ENCODE measurements around the gene DAZAP1.
"Not testable (repeated sequence)": the region's sequence is repeated elsewhere in the genome, so short reads cannot be mapped to it uniquely, and the experiment has no call there.

The DAZAP1 gene

DNA sequence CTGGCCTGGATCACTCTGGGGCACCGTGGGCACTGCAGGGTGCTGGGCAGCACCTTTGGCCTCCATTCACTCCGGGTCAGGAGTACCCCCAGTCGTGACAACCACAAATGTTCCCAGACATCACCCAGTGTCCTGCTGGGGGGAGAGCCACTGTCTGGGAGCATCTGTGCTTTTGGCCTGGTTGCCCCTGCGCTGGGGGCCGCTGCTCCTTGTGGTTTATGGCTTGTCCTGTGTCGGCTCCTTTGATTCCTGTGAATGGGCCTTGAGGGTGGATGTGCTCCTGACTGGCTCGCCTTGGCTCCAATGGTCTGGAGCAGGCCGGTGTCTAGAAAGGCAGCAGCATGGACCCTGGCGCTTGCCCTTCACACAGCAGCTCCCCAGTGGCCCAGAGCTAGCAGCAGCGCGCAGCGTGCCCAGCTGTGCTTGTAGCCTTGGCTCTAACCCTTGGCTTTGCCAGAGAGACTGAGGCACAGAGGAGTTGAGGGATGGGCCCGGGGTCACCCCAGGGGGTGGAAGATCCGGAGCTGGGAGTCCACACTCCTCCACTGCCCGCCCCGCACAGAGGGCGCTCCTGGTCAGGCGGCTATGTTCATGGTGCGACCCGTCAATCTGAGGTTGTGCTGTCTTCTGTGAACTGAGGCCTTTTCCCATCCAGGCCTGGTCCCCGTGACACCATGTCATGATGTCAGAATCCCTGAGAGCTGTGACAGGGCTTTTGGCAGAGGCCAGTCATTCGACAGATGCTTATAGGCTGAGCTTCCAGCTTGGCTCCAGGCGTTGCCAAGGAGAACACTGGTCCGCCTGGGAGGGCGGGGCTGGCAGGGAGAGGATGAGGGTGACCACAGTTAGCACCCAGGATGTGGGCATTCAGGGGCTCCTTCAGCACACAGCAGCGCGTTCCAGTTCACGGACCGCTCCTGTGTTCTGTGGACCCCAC is 4.1 kb downstream of the DAZAP1 start:
- no peak for DNase-seq

- no peak for DNase-seq
Measured at GRCh38 chr19:1412323-1412923, 5.0 kb downstream of the DAZAP1 start.

- DNase-seq, result no peak
Measured at GRCh38 chr19:1412995-1413800, 5.8 kb downstream of the DAZAP1 start.

DNA sequence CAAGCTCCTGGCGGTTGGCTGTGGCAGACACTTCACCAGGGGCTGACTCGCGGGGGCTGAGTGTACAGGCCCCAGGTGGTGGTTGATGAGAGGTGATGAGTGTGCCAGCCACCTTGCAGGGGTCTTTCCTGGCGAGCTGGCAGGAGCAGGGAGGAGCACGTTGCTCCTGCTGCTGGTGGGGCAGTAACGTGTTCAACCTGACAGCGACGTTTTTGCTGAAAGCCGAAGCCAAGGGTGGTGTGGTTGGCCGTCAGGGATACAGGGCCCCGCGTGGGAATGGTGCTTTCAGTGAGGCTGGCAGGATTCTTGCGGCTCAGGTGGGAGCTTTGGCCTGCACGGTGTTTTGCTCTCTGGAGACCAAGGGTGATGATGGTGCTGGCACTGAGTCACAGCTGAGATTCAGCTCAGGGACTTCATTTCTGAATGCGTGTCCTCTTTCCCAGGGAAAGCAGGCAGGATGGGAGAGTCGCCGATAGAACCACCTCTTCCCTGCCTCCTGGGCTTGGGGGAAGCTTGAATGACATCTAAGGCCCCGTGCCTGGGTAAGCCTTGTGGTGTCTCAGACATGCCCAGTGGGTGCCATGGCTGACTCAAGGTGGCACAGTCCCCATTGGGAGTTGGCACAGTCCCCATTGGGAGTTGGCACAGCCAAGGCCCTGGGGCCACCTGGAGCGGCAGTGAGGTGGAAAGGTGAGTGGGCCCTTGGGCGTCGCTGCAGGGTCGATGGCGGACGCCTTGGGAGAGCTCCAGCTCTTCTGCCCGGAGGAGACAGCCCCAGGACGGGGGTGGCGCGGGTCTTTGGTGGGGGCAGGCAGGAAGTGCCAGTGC is 8.8 kb downstream of the DAZAP1 start:
- no peak for DNase-seq

DNA sequence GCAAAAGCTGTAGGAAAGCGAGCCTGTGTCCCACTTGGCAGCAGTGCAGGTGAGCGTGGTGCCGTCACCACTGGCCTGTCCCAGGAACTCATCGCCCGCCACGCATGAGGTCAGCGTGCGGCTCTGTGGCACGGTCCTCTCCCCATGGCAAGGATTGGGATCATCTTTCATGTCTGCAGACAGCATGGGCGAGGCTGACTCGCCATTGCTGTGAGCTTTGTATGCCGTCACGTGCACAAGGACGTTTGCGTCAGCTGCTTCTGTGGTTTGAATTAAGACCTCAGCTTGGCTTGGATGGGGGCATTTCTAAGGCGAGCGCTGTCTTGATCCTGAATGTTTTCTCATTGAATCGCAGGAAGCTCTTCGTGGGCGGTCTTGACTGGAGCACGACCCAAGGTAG is 9.8 kb downstream of the DAZAP1 start:
- DNase-seq, result no peak

DNA sequence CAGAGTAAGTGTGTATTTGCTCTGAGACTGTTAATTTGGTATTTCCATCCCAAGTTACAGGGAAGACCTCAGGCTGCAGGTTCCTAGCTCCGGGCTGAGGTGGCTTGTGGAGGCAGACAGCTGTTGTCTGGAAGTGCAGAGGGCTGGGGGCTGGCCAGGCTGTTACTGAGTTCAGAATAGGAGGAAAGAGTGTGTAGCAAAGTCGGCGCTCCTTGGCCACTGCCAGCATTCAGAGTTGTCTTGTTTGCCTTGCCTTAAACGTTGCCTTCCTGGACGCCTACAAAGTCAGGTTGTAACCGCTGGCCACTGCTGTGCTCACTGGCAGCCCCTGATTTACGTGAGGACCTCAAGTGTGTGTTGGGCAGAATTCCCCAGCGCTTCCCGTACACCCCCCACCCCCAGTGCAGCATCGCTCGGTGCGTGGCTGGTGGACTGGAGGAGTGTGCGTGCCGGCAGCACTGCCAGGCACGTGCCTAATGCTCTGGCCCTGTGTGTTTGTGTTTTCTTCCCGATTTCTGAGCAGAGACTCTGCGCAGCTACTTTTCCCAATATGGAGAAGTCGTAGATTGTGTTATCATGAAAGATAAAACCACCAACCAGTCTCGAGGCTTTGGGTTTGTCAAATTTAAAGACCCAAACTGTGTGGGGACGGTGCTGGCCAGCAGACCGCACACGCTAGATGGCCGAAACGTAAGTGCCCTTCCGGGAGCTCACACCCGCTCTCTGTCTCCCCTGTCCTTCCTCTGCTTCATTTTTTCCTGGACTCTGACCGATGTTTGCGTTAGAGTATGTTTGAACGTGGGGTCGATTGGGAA is 10.5 kb downstream of the DAZAP1 start:
- DNase-seq, result no peak

DNA sequence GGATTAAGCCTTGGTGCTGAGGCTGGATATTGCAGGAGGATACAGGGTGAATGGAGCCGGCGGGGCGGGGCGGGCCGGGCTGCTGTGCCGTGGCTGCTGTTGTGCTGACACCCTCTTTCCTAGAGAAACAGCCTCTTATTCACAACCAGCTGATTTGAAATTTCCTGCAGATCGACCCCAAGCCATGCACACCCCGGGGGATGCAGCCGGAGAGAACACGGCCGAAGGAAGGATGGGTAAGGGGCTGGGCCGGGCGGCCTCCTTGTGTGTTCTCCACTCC is 11.1 kb downstream of the DAZAP1 start:
- DNase-seq, result no peak

DNA sequence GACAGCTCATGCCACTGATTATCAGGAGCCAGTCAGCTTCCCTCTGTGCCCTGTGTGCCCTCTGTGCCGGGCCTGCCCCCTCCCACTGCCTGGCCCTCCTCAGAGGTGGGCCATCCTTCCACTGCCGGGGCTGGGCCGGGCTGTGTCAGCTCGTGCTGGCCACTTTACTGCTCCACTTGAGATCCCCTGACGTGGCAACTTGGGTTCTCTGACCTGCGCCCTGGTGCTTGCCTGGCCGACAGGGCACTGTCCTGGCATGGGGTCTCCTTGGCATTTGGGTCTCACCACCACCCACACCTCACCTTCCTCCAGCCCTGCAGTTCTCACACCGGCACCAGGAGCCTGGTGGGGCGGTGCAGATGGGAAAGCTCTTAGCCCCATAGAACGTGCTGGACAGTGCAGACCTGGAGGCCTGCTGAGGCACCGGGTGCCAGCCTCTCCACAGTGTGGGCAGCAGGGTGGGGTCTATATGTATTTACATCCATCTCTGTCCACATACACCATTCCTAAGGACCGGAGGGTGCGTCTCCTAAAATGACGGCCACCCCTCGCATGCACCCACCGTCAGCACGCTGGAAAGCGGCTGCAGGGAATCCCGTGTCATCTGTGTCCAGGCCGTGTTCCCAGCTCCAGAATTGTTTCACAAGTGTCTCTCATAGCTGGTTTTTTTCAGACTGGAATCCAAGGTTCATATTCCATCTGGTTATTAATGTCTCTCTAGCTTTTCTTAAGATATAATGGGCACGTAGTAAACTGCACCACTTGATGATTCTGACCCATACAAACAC is 11.8 kb downstream of the DAZAP1 start:
- DNase-seq, result no peak

- DNase-seq, result not testable (repeated sequence)
Measured at GRCh38 chr19:1420085-1420484, 12.7 kb downstream of the DAZAP1 start.

GRCh38 chr19:1420590-1420989 is 13.2 kb downstream of the DAZAP1 start:
- DNase-seq, result no peak

DNA sequence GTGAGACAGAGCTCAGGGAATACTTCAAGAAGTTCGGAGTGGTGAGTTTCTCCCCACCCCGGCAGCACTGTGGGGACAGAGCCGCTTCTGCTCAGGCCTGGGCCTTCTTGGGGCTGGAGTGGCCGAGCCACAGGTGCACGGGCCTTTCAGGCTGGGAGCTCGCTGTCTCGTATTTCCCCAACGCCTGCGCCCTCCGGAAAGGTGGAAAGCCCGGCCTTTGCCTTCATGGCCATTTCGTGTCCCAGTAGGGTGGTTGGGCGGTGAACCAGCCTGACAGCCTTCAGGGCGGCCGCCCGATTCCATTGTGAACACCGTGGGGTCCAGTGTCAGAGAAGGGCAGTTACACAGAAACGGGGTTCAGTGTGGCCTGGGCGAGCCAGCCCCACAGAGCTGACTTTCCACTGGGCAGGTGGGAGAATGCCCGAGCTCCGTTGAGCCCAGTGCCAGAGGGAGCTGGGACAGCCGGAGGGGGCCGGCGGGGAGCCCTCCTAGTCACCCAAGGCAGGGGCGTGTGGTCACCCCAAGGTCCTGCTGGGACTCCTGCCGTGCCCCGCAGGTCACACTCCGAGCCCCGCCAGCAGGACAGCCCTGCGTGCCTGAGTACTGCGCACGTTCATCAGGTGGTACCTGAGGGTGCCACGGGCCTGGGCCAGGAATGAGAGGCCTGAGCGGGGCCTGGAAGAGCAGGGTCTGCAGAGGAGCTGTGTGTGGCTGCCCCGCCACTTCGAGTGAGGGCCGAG is 14.0 kb downstream of the DAZAP1 start:
- no peak for DNase-seq

- DNase-seq, result no peak
Measured at GRCh38 chr19:1421958-1422305, 14.5 kb downstream of the DAZAP1 start.

DNA sequence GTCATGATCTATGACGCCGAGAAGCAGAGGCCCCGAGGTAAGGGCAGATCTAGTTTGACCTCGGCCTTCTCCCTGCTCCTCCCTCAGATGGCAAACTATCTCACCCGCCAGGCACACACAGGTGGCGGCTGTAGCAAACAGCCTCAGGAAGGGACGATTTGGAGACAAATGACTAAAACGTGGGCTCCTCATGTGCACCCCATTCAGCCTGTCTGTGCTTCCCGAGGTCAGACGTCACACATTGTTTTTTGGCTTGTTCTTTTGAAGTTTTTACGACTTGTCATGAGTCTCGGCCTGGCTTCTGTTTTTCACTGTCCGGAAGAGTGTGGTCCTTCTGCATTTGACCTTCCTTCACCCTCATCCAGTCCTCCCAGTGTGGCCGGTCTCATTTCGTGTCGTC is 15.0 kb downstream of the DAZAP1 start:
- DNase-seq, result no peak

DNA sequence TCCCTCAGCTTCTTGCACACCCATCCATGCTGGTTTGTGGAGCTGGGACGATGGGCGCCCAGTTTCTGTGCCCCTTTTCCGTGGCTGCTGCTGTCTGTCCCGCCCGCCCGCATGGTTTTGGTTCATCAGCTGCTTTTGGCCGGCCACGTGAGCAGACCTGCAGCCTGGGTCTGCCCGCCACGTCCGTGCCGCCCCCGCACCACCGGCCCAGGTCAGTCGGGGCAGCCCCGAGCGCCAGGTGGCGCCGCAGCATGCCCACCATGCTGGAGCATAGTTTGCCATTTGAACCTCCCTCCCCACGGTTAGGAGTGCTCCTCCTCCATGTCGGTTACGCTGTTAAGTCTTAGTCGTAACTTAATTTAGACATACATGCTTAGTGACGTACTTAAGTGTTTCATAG is 15.6 kb downstream of the DAZAP1 start:
- no peak for DNase-seq

- no peak for DNase-seq
Measured at GRCh38 chr19:1423436-1424191, 16.2 kb downstream of the DAZAP1 start.

- no peak for DNase-seq
Measured at GRCh38 chr19:1424192-1424955, 17.0 kb downstream of the DAZAP1 start.

DNA sequence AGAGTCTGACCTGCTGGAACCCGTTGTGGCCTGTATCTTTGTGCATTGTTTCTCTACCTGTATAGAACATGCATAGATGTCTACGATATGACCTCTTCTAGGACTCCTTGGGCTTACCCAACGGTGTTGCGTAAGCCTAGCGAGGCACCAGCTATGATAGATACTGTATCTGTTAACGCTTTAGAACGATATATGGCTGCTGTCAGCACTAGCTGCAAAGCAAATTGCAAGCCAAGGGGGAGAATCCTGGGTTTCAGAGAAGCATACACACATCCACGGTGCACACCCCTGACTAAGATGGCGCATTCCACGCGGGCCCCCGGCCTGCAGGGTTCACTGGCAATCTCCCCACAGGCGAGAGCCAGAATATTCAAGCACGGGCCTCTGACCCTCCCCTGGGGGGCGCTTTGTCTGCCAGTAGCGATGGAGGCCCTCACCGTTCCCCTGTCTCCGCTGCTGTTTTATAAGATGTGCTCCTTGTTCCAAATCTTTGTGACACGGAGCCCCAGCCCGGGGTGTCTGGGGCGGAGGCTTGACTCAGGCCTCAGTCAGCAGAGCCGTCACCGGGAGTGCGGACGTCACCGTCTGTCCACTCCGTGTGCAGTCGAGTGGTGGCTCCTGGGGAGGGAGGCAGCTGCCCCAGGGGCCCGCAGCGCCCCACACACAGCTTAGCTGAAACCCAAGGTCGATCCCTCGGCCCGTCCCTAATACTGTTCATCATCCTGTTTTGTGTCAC is 17.9 kb downstream of the DAZAP1 start:
- DNase-seq, result no peak

- no peak for DNase-seq
Measured at GRCh38 chr19:1425902-1426301, 18.5 kb downstream of the DAZAP1 start.

Data from SW 1271 (cell line).